ENCODE results near the gene IGFBP4.

DNA sequence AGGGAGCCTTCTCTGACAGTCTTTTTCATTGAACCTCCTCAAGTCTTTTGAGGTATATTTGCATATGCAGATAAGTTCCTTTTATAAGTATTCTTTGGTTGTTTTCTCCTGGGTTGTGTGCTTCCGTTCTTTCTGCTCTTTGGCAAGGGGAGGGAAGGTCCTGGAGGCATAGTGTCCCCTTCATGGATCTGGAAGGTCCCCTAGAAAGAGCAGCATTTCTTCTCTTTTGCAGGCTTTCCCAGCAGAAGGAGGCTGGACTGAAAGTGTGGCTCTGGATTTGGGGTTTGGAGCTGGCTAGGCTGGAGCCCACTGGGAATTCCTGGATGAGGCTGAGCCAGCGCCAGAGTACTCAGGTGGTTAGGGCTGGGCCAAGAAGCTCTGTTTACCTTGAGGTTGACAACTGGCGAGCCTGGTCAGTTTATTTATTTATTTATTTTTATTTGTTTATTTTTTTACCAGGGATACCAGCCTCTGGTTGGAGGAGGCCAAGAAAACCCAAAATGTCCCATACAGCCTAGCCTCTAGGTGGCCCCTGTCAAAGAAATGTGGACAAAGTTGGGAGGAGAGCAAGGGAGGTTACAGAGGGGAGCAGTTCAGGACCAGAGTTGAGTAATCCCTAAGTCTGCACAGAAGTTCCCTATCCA lies 20.1 kb upstream of the IGFBP4 start:
- TF ChIP-seq POLR2A (IDR thresholded peaks at IDR 0.05; ENCODE audit: low read depth, low read length) = no peak
- TF ChIP-seq NFYA (IDR thresholded peaks at IDR 0.05; ENCODE audit: borderline replicate concordance, low read depth, low read length) = no peak
- no peak for TF ChIP-seq TAF1 (IDR thresholded peaks at IDR 0.05; ENCODE audit: borderline replicate concordance, low read depth, low read length)
- TF ChIP-seq, protein P1, sequence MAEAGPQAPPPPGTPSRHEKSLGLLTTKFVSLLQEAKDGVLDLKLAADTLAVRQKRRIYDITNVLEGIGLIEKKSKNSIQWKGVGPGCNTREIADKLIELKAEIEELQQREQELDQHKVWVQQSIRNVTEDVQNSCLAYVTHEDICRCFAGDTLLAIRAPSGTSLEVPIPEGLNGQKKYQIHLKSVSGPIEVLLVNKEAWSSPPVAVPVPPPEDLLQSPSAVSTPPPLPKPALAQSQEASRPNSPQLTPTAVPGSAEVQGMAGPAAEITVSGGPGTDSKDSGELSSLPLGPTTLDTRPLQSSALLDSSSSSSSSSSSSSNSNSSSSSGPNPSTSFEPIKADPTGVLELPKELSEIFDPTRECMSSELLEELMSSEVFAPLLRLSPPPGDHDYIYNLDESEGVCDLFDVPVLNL (IDR thresholded peaks at IDR 0.05; ENCODE audit: low read depth, low read length) = no peak
- TF ChIP-seq FOXM1 (IDR thresholded peaks at IDR 0.05; ENCODE audit: low read depth, low read length) = no peak
- TF ChIP-seq, protein P2, sequence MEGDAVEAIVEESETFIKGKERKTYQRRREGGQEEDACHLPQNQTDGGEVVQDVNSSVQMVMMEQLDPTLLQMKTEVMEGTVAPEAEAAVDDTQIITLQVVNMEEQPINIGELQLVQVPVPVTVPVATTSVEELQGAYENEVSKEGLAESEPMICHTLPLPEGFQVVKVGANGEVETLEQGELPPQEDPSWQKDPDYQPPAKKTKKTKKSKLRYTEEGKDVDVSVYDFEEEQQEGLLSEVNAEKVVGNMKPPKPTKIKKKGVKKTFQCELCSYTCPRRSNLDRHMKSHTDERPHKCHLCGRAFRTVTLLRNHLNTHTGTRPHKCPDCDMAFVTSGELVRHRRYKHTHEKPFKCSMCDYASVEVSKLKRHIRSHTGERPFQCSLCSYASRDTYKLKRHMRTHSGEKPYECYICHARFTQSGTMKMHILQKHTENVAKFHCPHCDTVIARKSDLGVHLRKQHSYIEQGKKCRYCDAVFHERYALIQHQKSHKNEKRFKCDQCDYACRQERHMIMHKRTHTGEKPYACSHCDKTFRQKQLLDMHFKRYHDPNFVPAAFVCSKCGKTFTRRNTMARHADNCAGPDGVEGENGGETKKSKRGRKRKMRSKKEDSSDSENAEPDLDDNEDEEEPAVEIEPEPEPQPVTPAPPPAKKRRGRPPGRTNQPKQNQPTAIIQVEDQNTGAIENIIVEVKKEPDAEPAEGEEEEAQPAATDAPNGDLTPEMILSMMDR (IDR thresholded peaks at IDR 0.05 in 2 of 3, conservative IDR thresholded peaks at IDR 0.05 in 1 of 3; ENCODE audit: control insufficient read depth in 2 of 3, extremely low read depth in 1 of 3, insufficient read depth in 1 of 3, low read depth in 3 of 3, low read length in 3 of 3) = no peak; a peak in 1 of 6 replicates
- TF ChIP-seq, protein P3, sequence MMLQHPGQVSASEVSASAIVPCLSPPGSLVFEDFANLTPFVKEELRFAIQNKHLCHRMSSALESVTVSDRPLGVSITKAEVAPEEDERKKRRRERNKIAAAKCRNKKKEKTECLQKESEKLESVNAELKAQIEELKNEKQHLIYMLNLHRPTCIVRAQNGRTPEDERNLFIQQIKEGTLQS (IDR thresholded peaks at IDR 0.05; ENCODE audit: borderline replicate concordance, extremely low read depth, low read depth, low read length) = no peak
- TF ChIP-seq, protein P4, sequence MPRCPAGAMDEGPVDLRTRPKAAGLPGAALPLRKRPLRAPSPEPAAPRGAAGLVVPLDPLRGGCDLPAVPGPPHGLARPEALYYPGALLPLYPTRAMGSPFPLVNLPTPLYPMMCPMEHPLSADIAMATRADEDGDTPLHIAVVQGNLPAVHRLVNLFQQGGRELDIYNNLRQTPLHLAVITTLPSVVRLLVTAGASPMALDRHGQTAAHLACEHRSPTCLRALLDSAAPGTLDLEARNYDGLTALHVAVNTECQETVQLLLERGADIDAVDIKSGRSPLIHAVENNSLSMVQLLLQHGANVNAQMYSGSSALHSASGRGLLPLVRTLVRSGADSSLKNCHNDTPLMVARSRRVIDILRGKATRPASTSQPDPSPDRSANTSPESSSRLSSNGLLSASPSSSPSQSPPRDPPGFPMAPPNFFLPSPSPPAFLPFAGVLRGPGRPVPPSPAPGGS (IDR thresholded peaks at IDR 0.05; ENCODE audit: borderline replicate concordance, insufficient read depth, low read depth, low read length, poor library complexity, severe bottlenecking) = no peak
- no peak for TF ChIP-seq YY1 (IDR thresholded peaks at IDR 0.05; ENCODE audit: low read depth, low read length)
- TF ChIP-seq, protein P5, sequence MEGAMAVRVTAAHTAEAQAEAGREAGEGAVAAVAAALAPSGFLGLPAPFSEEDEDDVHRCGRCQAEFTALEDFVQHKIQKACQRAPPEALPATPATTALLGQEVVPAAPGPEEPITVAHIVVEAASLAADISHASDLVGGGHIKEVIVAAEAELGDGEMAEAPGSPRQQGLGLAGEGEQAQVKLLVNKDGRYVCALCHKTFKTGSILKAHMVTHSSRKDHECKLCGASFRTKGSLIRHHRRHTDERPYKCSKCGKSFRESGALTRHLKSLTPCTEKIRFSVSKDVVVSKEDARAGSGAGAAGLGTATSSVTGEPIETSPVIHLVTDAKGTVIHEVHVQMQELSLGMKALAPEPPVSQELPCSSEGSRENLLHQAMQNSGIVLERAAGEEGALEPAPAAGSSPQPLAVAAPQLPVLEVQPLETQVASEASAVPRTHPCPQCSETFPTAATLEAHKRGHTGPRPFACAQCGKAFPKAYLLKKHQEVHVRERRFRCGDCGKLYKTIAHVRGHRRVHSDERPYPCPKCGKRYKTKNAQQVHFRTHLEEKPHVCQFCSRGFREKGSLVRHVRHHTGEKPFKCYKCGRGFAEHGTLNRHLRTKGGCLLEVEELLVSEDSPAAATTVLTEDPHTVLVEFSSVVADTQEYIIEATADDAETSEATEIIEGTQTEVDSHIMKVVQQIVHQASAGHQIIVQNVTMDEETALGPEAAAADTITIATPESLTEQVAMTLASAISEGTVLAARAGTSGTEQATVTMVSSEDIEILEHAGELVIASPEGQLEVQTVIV (IDR thresholded peaks at IDR 0.05; ENCODE audit: borderline replicate concordance, partially characterized antibody) = no peak
- TF ChIP-seq, protein P6, sequence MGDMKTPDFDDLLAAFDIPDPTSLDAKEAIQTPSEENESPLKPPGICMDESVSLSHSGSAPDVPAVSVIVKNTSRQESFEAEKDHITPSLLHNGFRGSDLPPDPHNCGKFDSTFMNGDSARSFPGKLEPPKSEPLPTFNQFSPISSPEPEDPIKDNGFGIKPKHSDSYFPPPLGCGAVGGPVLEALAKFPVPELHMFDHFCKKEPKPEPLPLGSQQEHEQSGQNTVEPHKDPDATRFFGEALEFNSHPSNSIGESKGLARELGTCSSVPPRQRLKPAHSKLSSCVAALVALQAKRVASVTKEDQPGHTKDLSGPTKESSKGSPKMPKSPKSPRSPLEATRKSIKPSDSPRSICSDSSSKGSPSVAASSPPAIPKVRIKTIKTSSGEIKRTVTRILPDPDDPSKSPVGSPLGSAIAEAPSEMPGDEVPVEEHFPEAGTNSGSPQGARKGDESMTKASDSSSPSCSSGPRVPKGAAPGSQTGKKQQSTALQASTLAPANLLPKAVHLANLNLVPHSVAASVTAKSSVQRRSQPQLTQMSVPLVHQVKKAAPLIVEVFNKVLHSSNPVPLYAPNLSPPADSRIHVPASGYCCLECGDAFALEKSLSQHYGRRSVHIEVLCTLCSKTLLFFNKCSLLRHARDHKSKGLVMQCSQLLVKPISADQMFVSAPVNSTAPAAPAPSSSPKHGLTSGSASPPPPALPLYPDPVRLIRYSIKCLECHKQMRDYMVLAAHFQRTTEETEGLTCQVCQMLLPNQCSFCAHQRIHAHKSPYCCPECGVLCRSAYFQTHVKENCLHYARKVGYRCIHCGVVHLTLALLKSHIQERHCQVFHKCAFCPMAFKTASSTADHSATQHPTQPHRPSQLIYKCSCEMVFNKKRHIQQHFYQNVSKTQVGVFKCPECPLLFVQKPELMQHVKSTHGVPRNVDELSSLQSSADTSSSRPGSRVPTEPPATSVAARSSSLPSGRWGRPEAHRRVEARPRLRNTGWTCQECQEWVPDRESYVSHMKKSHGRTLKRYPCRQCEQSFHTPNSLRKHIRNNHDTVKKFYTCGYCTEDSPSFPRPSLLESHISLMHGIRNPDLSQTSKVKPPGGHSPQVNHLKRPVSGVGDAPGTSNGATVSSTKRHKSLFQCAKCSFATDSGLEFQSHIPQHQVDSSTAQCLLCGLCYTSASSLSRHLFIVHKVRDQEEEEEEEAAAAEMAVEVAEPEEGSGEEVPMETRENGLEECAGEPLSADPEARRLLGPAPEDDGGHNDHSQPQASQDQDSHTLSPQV (IDR thresholded peaks at IDR 0.05) = no peak
- no peak for TF ChIP-seq JUND (IDR thresholded peaks at IDR 0.05; ENCODE audit: low read depth, low read length)
- TF ChIP-seq ZSCAN29 (IDR thresholded peaks at IDR 0.05) = no peak
